Stomach (tissue), 9 donors: ENCODE results near the gene GAA. TPM values are rescaled to one million over a fixed set of nuclear protein-coding genes. Genes with fewer than 3 reads are reported as not detected.
A peak's percentile ranks its signal among the peaks of the same experiment; 100 is the strongest.

Experiments used
- DNase-seq, 2 donors: peaks; one replicate each; pipeline versions ENCODE4 v3.0.0 to v3.0.0-alpha.2; 2013 to 2019
- H3K27ac ChIP-seq, 5 donors: fragments of 200-600 bp in 4 of 5; sonication (generic) in 4 of 5; one replicate each; pipeline ENCODE4 v1.5.1; 2013 to 2019; ENCODE audit warnings: mild to moderate bottlenecking in 1 of 5, moderate library complexity in 1 of 5
- H3K27me3 ChIP-seq, 3 donors: fragments of 200-600 bp; sonication (generic); one replicate each; pipeline ENCODE4 v1.5.1; 2017 to 2019; ENCODE audit warnings: mixed run types in 1 of 3
- H3K36me3 ChIP-seq, 4 donors: fragments of 200-600 bp; sonication (generic); 1 replicate in 3 of 4; 2 replicates in 1 of 4; pipeline ENCODE4 v1.5.1; 2016 to 2019
- H3K4me1 ChIP-seq, 4 donors: fragments of 200-600 bp; sonication (generic); one replicate each; pipeline ENCODE4 v1.5.1; 2016 to 2019
- H3K4me3 ChIP-seq, 4 donors: fragments of 200-600 bp; sonication (generic) in 3 of 4; one replicate each; pipeline ENCODE4 v1.5.1; 2016 to 2019; ENCODE audit warnings: mild to moderate bottlenecking in 1 of 4
- H3K9me3 ChIP-seq, 4 donors: fragments of 200-600 bp; sonication (generic); one replicate each; pipeline ENCODE4 v1.5.1; 2016 to 2019
- CTCF ChIP-seq, 7 experiments: fragments of 450-650 bp in 4 of 7; fragments of 200-600 bp in 3 of 7; sonication (generic) in 3 of 7; IDR thresholded peaks; one replicate each; pipeline ENCODE4 v1.5.1; 2016 to 2019; ENCODE audit warnings: antibody characterized with exemption in 7 of 7, control low read depth in 2 of 7, mild to moderate bottlenecking in 1 of 7
- EP300 ChIP-seq: sonication (generic); formaldehyde crosslinking; IDR thresholded peaks from one replicate; pipeline ENCODE4 v1.6.1; 2017; ENCODE audit warnings: antibody characterized with exemption
- POLR2A ChIP-seq, 4 donors: fragments of 450-650 bp; IDR thresholded peaks; one replicate each; pipeline ENCODE4 v1.6.1; 2016; ENCODE audit warnings: antibody characterized with exemption in 4 of 4, control low read depth in 2 of 4, mild to moderate bottlenecking in 1 of 4, moderate library complexity in 1 of 4
- POLR2AphosphoS5 ChIP-seq, 3 donors: sonication (generic); formaldehyde crosslinking; IDR thresholded peaks; one replicate each; pipeline ENCODE4 v1.6.1; 2016; ENCODE audit warnings: antibody characterized with exemption in 3 of 3
- WGBS, 5 donors: extraction: QIAGEN DNeasy Blood & Tissue Kit in 3 of 5; methylation state at CpG; one replicate each; pipeline versions ENCODE4 v1.1.5 to v1.1.7; 2013 to 2018; 5-methylcytosine and 5-hydroxymethylcytosine counted together
- intact Hi-C: fragments of 100-400 bp; cut with DNase I; formaldehyde crosslinking; loops from one replicate; pipeline ENCODE4 v1.15.1; 2023; ENCODE audit warnings: low total_unique reads
- polyA plus RNA-seq, 3 donors: library from polyadenylated mRNA; stranded (reverse); fragments of 200-250 nt; gene quantifications; one replicate each; pipeline ENCODE4 v1.2.3, GENCODE V29; 2013
- total RNA-seq, 5 donors: library from RNA; depleted of rRNA; stranded (reverse); fragments of >200 nt; gene quantifications; one replicate each; pipeline versions ENCODE4 v1.1.0 to v1.2.3, GENCODE V29; 2014 to 2016
- donor health status: healthy with polysubstance abuse.
- donor health status: Bipolar disorder and iron deficiency.
- donor health status: healthy.

The GAA gene
- total and polyA plus RNA-seq, 8 donors, result 9.6 to 63.4 (median 22.0) TPM

- Histone ChIP-seq H3K27me3 (no peaks in the 10 kb centered on the region), H3K36me3 (peaks cover 0 to 69% (median 30%) of the 10 kb centered on the region in 4 donors), H3K4me3 (no peak overlapping the region), H3K4me1 (peaks cover 0 to 5% (median 0%) of the 10 kb centered on the region in 4 donors), H3K27ac (no peak overlapping the region), H3K9me3 (no peaks in the 10 kb centered on the region)
- WGBS, 5 donors, result 85 to 91% (median 88%) methylated on average over 23 to 30 of the region's 30 CpGs
- DNase-seq, result peak in 1 of 2 donors; percentile 45
- TF ChIP-seq POLR2AphosphoS5 (IDR thresholded peaks at IDR 0.05) (no peak), EP300 (no peak), CTCF (IDR thresholded peaks at IDR 0.05) (no peak), POLR2A (IDR thresholded peaks at IDR 0.05) (no peak)
- intact Hi-C loops, result no loop called here
These were observed 8.5 kb downstream of the GAA start for GRCh38 chr17:80109713-80110446.

- Histone ChIP-seq H3K36me3 (peaks cover 0 to 74% (median 30%) of the 10 kb centered on the region in 4 donors), H3K27me3 (no peaks in the 10 kb centered on the region), H3K9me3 (peaks cover 0 to 3% (median 0%) of the 10 kb centered on the region in 4 donors), H3K4me3 (no peak overlapping the region), H3K4me1 (peaks cover 0 to 4% (median 0%) of the 10 kb centered on the region in 4 donors), H3K27ac (no peak overlapping the region)
- WGBS, 5 donors, result 75 to 88% (median 82%) methylated on average over 9 of the region's 9 CpGs
- no peak for TF ChIP-seq POLR2AphosphoS5 (IDR thresholded peaks at IDR 0.05)
- no peak for TF ChIP-seq EP300
- TF ChIP-seq CTCF (IDR thresholded peaks at IDR 0.05), result no peak
- TF ChIP-seq POLR2A (IDR thresholded peaks at IDR 0.05), result no peak
- peak in 1 of 2 donors; percentile 14 for DNase-seq
- intact Hi-C loops, result no loop called here
These were observed 9.0 kb downstream of the GAA start for GRCh38 chr17:80110447-80110812.

DNA sequence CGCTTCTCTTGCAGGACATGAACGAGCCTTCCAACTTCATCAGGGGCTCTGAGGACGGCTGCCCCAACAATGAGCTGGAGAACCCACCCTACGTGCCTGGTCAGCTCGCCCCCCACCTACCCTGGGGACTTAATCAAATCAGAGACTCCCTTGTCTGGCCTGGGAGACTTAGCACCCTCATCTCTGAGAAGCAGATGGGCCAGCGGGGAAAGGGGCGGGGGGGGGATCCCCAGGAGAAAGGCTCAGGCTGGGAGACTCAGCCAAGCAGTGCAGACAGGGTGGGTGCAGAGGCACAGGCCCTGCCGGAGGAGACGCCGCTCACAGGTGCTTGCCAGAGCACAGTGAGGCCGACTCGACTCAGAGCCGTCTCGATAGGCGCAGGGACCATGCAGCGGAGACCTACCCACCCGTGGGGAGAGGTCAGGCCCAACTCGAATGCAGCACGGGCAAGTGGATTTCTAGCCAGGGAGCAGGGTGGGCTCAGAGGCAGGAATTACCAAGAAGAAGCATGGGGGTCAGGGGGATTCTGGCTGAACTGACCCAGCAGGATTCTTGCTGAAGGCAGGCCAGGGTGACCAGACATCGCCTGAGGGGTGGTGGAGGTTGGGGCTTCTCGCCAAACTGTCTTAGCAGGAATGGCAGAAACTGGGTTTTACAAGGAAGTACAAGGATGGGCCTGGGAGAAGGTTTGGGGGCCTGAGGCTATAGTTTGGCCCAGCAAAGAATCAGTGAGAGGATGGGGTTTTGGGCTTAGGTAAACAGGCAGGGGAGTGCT is 9.7 kb downstream of the GAA start:
- Histone ChIP-seq H3K27ac (no peak overlapping the region), H3K27me3 (no peaks in the 10 kb centered on the region), H3K4me3 (no peak overlapping the region), H3K4me1 (no peaks in the 10 kb centered on the region), H3K9me3 (peaks cover 0 to 3% (median 0%) of the 10 kb centered on the region in 4 donors), H3K36me3 (peaks cover 0 to 74% (median 30%) of the 10 kb centered on the region in 4 donors)
- TF ChIP-seq CTCF (IDR thresholded peaks at IDR 0.05), result no peak
- no peak for TF ChIP-seq POLR2AphosphoS5 (IDR thresholded peaks at IDR 0.05)
- no peak for TF ChIP-seq POLR2A (IDR thresholded peaks at IDR 0.05)
- no peak for TF ChIP-seq EP300
- 89 to 93% (median 93%) methylated on average over 14 to 21 of the region's 21 CpGs for WGBS, 5 donors
- intact Hi-C loops, result no loop called here
- DNase-seq, result peak; percentile 1 to 17

- H3K4me3 ChIP-seq, result no peak overlapping the region
- intact Hi-C loops, result no loop called here
These were observed 10.5 kb downstream of the GAA start for GRCh38 chr17:80111702-80112470.

More at GRCh38 chr17:80111702-80112470, 10.5 kb downstream of the GAA start:
- WGBS, 5 donors, result 79 to 91% (median 89%) methylated on average over 18 to 26 of the region's 26 CpGs
- no peaks in the 10 kb centered on the region for H3K4me1 ChIP-seq
- peaks cover 0 to 69% (median 31%) of the 10 kb centered on the region in 4 donors for H3K36me3 ChIP-seq
- H3K9me3 ChIP-seq, result peaks cover 0 to 3% (median 0%) of the 10 kb centered on the region in 4 donors
- peak; percentile 5 to 17 for DNase-seq
- TF ChIP-seq POLR2AphosphoS5 (IDR thresholded peaks at IDR 0.05) (no peak), POLR2A (IDR thresholded peaks at IDR 0.05) (no peak), EP300 (no peak), CTCF (IDR thresholded peaks at IDR 0.05) (no peak)
- no peaks in the 10 kb centered on the region for H3K27me3 ChIP-seq
- no peak overlapping the region for H3K27ac ChIP-seq
